ENCODE results near the gene BCDIN3D. TPM values are rescaled to one million over a fixed set of nuclear protein-coding genes. Genes with fewer than 3 reads are reported as not detected.

Gene BCDIN3D
- total RNA-seq, 1 experiment from 2014 or later, result 4.8 TPM

DNA sequence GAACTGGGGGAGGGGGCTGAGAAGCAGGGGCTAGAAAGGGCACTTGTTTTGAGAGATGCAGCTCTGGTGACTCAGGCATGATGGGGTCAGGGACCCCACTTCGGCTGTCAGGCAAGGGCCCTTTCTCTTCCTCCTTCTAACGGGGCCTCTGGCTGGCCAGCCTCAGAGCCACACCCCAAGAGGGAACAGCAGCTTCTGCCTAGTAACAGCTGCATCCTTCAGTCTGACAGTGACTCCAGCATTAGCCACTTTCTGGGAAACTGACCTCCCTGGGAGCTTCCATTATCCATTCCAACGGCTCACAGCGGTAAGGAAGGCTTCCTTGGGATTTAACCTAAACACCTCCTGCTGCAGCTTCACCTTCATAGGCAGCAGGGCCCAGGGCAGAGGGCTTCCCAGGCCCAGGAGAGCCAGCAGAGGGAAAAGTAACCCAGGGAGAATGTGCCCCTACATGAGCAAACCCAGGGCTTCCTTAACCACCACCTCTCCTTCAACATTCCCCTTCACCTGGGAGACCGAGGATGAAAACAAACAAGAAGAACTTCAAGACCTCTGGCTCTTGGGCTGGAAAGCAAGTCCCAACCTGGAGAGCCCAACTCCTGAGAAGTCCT lies 17.4 kb downstream of the BCDIN3D start:
- ATAC-seq (no peak), DNase-seq (ENCODE audit: low read depth, low spot score) (no peak)
- ChIA-PET POLR2A (no interaction called here), CTCF (no interaction called here)
- Histone ChIP-seq H3K27me3 (ENCODE audit: control insufficient read depth, insufficient read depth, low read length) (no peaks in the 10 kb centered on the region), H3K4me3 (ENCODE audit: low read depth in 2 of 2, low read length in 2 of 2) (no peak overlapping the region), H3K27ac (ENCODE audit: low read length) (no peak overlapping the region), H3K9me3 (ENCODE audit: control insufficient read depth, insufficient read depth, low read depth, low read length) (no peaks in the 10 kb centered on the region), H3K36me3 (ENCODE audit: control insufficient read depth, insufficient read depth, low read length) (0 out of 2 replicates have a peak, but pooled peaks cover 3% of the 10 kb centered on the region), H3K4me1 (ENCODE audit: control insufficient read depth, insufficient read depth, low read length) (peaks cover 21% of the 10 kb centered on the region)
- no peak for TF ChIP-seq SIN3A (IDR thresholded peaks at IDR 0.05; ENCODE audit: borderline replicate concordance, insufficient read depth, low read depth, low read length)
- TF ChIP-seq, protein P1, sequence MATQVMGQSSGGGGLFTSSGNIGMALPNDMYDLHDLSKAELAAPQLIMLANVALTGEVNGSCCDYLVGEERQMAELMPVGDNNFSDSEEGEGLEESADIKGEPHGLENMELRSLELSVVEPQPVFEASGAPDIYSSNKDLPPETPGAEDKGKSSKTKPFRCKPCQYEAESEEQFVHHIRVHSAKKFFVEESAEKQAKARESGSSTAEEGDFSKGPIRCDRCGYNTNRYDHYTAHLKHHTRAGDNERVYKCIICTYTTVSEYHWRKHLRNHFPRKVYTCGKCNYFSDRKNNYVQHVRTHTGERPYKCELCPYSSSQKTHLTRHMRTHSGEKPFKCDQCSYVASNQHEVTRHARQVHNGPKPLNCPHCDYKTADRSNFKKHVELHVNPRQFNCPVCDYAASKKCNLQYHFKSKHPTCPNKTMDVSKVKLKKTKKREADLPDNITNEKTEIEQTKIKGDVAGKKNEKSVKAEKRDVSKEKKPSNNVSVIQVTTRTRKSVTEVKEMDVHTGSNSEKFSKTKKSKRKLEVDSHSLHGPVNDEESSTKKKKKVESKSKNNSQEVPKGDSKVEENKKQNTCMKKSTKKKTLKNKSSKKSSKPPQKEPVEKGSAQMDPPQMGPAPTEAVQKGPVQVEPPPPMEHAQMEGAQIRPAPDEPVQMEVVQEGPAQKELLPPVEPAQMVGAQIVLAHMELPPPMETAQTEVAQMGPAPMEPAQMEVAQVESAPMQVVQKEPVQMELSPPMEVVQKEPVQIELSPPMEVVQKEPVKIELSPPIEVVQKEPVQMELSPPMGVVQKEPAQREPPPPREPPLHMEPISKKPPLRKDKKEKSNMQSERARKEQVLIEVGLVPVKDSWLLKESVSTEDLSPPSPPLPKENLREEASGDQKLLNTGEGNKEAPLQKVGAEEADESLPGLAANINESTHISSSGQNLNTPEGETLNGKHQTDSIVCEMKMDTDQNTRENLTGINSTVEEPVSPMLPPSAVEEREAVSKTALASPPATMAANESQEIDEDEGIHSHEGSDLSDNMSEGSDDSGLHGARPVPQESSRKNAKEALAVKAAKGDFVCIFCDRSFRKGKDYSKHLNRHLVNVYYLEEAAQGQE (IDR thresholded peaks at IDR 0.05; ENCODE audit: insufficient read depth in 1 of 2, low read depth in 2 of 2, low read length in 1 of 2), result no peak
- no peak for TF ChIP-seq TCF7L2 (IDR thresholded peaks at IDR 0.05; ENCODE audit: low read depth, low read length)
- no peak for TF ChIP-seq POLR2AphosphoS5 (IDR thresholded peaks at IDR 0.05; ENCODE audit: low read depth, low read length)
- TF ChIP-seq, protein P2, sequence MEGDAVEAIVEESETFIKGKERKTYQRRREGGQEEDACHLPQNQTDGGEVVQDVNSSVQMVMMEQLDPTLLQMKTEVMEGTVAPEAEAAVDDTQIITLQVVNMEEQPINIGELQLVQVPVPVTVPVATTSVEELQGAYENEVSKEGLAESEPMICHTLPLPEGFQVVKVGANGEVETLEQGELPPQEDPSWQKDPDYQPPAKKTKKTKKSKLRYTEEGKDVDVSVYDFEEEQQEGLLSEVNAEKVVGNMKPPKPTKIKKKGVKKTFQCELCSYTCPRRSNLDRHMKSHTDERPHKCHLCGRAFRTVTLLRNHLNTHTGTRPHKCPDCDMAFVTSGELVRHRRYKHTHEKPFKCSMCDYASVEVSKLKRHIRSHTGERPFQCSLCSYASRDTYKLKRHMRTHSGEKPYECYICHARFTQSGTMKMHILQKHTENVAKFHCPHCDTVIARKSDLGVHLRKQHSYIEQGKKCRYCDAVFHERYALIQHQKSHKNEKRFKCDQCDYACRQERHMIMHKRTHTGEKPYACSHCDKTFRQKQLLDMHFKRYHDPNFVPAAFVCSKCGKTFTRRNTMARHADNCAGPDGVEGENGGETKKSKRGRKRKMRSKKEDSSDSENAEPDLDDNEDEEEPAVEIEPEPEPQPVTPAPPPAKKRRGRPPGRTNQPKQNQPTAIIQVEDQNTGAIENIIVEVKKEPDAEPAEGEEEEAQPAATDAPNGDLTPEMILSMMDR (IDR thresholded peaks at IDR 0.05), result no peak
- in situ Hi-C loops (cut with HindIII; ENCODE audit: low pct_unique_long_range_greater_than_20kb, low sequenced_read_pairs) (no loop called here), intact Hi-C loops (cut with micrococcal nuclease; ENCODE audit: unreplicated experiment) (no loop called here)
- BruUV-seq (replicated peaks), result no TSS peak

DNA sequence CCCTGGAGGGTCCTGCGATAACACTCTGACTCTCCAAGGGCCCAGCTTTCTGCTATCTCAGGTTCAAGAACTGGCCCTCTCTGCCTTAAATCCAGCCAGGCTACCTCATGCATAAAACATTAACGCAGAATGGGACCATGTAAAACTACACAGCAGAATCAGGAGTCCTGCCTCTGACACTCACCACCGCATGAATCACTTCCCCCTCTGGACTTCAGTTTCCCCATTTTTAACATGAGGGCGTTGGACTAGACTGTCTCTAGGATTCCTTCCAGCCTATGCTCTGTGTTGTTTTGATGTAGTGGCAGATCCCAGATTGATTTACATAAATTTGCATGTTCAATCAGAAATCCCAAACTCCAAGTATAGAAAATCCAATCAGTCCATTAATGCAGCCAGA lies 18.0 kb downstream of the BCDIN3D start:
- no peak overlapping the region for H3K4me3 ChIP-seq (ENCODE audit: low read depth in 2 of 2, low read length in 2 of 2)
- H3K36me3 ChIP-seq (ENCODE audit: control insufficient read depth, insufficient read depth, low read length), result 0 out of 2 replicates have a peak, but pooled peaks cover 3% of the 10 kb centered on the region
- TF ChIP-seq TCF7L2 (IDR thresholded peaks at IDR 0.05; ENCODE audit: low read depth, low read length) (no peak), POLR2AphosphoS5 (IDR thresholded peaks at IDR 0.05; ENCODE audit: low read depth, low read length) (no peak), SIN3A (IDR thresholded peaks at IDR 0.05; ENCODE audit: borderline replicate concordance, insufficient read depth, low read depth, low read length) (no peak)
- TF ChIP-seq, protein P2 (IDR thresholded peaks at IDR 0.05), result no peak
- TF ChIP-seq, protein P1 (IDR thresholded peaks at IDR 0.05; ENCODE audit: insufficient read depth in 1 of 2, low read depth in 2 of 2, low read length in 1 of 2), result no peak
- ChIA-PET CTCF (no interaction called here), POLR2A (no interaction called here)
- peaks cover 21% of the 10 kb centered on the region for H3K4me1 ChIP-seq (ENCODE audit: control insufficient read depth, insufficient read depth, low read length)
- no peaks in the 10 kb centered on the region for H3K9me3 ChIP-seq (ENCODE audit: control insufficient read depth, insufficient read depth, low read depth, low read length)
- in situ Hi-C loops (cut with HindIII; ENCODE audit: low pct_unique_long_range_greater_than_20kb, low sequenced_read_pairs), result no loop called here
- no TSS peak for BruUV-seq (replicated peaks)
- intact Hi-C loops (cut with micrococcal nuclease; ENCODE audit: unreplicated experiment), result no loop called here
- no peaks in the 10 kb centered on the region for H3K27me3 ChIP-seq (ENCODE audit: control insufficient read depth, insufficient read depth, low read length)
- ATAC-seq (no peak), DNase-seq (ENCODE audit: low read depth, low spot score) (no peak)
- no peak overlapping the region for H3K27ac ChIP-seq (ENCODE audit: low read length)

All from Panc1 (cell line).